Lung (tissue), 12 donors: ENCODE results near the gene ZMPSTE24. TPM values are rescaled to one million over a fixed set of nuclear protein-coding genes. Genes with fewer than 3 reads are reported as not detected.

ENCODE experiments used
- ATAC-seq: fragments of 200-7000 bp; cut with Tn5 transposase; one replicate; pipeline ENCODE4 v1.9.1; 2020; ENCODE audit warnings: moderate number of reproducible peaks; ENCODE audit not compliant: insufficient read depth, low FRiP score
- DNase-seq, 3 donors: peaks; one replicate each; pipeline ENCODE4 v3.0.0-alpha.2; 2013 to 2017
- H3K27ac ChIP-seq, 2 donors: one replicate each; pipeline ENCODE4 v1.5.1; 2013; ENCODE audit warnings: mild to moderate bottlenecking in 2 of 2, moderate library complexity in 2 of 2, control low read depth in 1 of 2, inconsistent platforms in 1 of 2, low read depth in 1 of 2, low read length in 1 of 2
- H3K27me3 ChIP-seq, 3 donors: one replicate each; pipeline ENCODE4 v1.5.1; 2013; ENCODE audit warnings: low read length in 2 of 3; ENCODE audit not compliant: control insufficient read depth in 3 of 3, insufficient read depth in 3 of 3
- H3K36me3 ChIP-seq, 4 donors: one replicate each; pipeline ENCODE4 v1.5.1; 2013; ENCODE audit warnings: low read length in 4 of 4, mild to moderate bottlenecking in 1 of 4, moderate library complexity in 1 of 4; ENCODE audit not compliant: control insufficient read depth in 4 of 4, insufficient read depth in 4 of 4
- H3K4me1 ChIP-seq, 5 donors: one replicate each; pipeline ENCODE4 v1.5.1; 2013; ENCODE audit warnings: low read length in 5 of 5, mild to moderate bottlenecking in 2 of 5, moderate library complexity in 1 of 5; ENCODE audit not compliant: control insufficient read depth in 5 of 5, insufficient read depth in 5 of 5
- H3K4me3 ChIP-seq: one replicate; pipeline ENCODE4 v1.5.1; 2013; ENCODE audit warnings: mild to moderate bottlenecking, control low read depth, moderate library complexity
- H3K9ac ChIP-seq, 2 donors: one replicate each; pipeline ENCODE4 v1.5.1; 2013; ENCODE audit warnings: low read length in 2 of 2, control low read depth in 1 of 2; ENCODE audit not compliant: insufficient read depth in 1 of 2
- H3K9me3 ChIP-seq, 4 donors: one replicate each; pipeline ENCODE4 v1.5.1; 2013; ENCODE audit warnings: low read length in 3 of 4, mild to moderate bottlenecking in 1 of 4, moderate library complexity in 1 of 4; ENCODE audit not compliant: control insufficient read depth in 4 of 4, insufficient read depth in 3 of 4
- CTCF ChIP-seq: IDR thresholded peaks from 2 replicates; pipeline ENCODE4 v1.5.1; 2012; ENCODE audit warnings: mild to moderate bottlenecking; ENCODE audit errors: control extremely low read depth, extremely low read depth
- WGBS, 2 donors: extraction: QIAGEN DNeasy Blood & Tissue Kit; methylation state at CpG; one replicate each; pipeline ENCODE4 v1.1.7; 2013; 5-methylcytosine and 5-hydroxymethylcytosine counted together
- polyA plus RNA-seq, 2 donors: library from polyadenylated mRNA; stranded (reverse); fragments of 200-250 nt; gene quantifications; one replicate each; pipeline ENCODE4 v1.2.1, GENCODE V29; 2013
- total RNA-seq, 2 donors: library from RNA; depleted of rRNA in 1 of 2; stranded (reverse); fragments of >200 nt in 1 of 2; gene quantifications; one replicate each; pipeline ENCODE4 v1.2.1, GENCODE V29; 2014 to 2021
- donor health status: control.
- donor health status: control.
- donor health status: Bipolar disorder and iron deficiency.
- donor health status: healthy.
- donor health status: DM: yes; HTN: yes; CAD: no.

The ZMPSTE24 gene
- total and polyA plus RNA-seq, 4 donors = 17.2 to 41.8 (median 35.3) TPM

DNA sequence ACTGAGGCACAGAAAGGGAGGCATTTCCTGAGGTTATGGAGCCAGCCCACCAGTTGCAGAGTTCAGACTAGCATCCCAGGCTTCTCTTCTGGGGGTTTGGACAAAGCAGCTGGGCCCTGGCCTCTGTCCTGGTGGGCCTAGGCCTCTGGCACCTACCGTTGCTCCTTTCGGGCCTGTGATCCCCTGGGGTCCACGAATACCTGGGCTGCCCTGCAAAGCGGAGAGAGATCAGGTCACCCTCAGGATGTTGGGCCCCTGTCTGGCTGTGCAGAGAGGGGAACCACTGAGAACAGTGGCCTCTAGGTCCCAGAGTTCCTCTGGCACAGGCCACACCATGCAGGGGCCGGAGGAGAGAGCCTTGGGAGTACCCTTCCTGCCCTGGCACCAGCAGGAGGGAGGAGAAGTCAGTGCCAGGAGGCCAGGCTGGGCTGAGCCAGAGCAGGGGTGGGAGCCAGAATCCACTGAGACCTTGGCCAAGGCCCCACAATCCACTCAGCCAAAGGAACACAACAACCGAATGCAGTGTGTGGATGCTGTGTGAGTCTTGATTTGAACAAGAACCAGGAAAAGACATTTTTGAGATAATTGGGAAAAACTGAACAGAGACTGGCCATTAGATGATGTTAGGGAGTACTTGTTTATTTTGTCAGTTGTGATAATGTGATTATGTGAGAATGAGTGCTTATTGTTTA, 50.1 kb downstream of the ZMPSTE24 start:
- H3K9ac ChIP-seq = no peak overlapping the region
- H3K4me3 ChIP-seq = no peak overlapping the region
- WGBS, 2 donors = 77 to 95% methylated on average over 6 of the region's 6 CpGs
- H3K27me3 ChIP-seq = no peaks in the 10 kb centered on the region
- no peaks in the 10 kb centered on the region for H3K36me3 ChIP-seq
- peaks cover 0 to 4% (median 0%) of the 10 kb centered on the region in 4 donors for H3K9me3 ChIP-seq
- TF ChIP-seq CTCF = no peak
- DNase-seq (peak; percentile 77 to 86 (median 84)), ATAC-seq (no peak)
- peaks cover 0 to 27% (median 10%) of the 10 kb centered on the region in 5 donors for H3K4me1 ChIP-seq
- H3K27ac ChIP-seq = no peak overlapping the region

DNA sequence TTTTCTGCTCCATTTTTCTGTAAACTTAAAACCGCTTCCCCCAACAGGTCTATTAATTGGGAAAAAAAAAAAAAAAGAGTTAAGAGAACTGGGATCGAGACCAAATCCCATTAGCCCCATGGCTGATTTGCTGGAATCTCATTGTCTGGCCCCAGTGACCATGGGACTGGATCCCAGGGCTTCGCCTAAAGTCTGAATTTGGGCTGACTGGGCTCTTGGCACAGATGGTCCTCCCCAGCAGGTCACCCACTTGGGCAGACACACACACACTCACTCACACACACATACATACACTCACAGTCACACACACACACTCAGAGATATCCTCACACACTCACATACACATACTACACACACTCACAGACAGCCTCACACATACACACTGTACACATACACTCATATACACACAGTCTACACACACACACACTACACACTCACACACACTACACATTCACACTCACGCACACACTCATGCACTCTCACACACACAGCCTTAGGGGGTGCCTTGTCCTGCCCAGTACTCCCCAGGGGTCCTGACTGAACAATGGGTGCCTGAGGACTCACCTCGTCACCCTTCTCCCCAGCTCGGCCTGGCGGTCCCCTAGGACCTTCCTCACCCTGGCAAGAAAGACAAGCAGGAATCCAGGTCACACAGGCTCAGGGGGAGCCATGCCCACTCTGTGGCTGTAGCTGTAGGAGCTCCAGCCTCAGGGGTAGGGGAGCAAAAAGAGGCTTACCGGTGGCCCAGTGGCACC, 51.5 kb downstream of the ZMPSTE24 start:
- peaks cover 0 to 34% (median 12%) of the 10 kb centered on the region in 5 donors for H3K4me1 ChIP-seq
- ATAC-seq (no peak), DNase-seq (peak; percentile 44 to 74 (median 55))
- no peak for TF ChIP-seq CTCF
- H3K36me3 ChIP-seq = no peaks in the 10 kb centered on the region
- WGBS, 2 donors = 87 to 93% methylated on average over 7 to 8 of the region's 8 CpGs
- H3K27ac ChIP-seq = no peak overlapping the region
- peaks cover 0 to under 1% (median 0%) of the 10 kb centered on the region in 4 donors for H3K9me3 ChIP-seq
- H3K27me3 ChIP-seq = no peaks in the 10 kb centered on the region
- no peak overlapping the region for H3K4me3 ChIP-seq
- H3K9ac ChIP-seq = no peak overlapping the region

- Histone ChIP-seq H3K4me3 (no peak overlapping the region), H3K27ac (no peak overlapping the region), H3K36me3 (no peaks in the 10 kb centered on the region), H3K9ac (no peak overlapping the region), H3K4me1 (peaks cover 0 to 40% (median 14%) of the 10 kb centered on the region in 5 donors), H3K9me3 (no peaks in the 10 kb centered on the region), H3K27me3 (no peaks in the 10 kb centered on the region)
- DNase-seq = no peak
- no peak for ATAC-seq
- no peak for TF ChIP-seq CTCF
- WGBS, 2 donors = 65 to 93% methylated on average over 2 of the region's 2 CpGs
Measured at GRCh38 chr1:40310129-40310461, 52.1 kb downstream of the ZMPSTE24 start.
